ENCODE measurements around the gene OR4D11.

- TF ChIP-seq CTCF (optimal IDR thresholded peaks at IDR 0.05 in 1 of 3, IDR thresholded peaks at IDR 0.05 in 1 of 3, conservative IDR thresholded peaks at IDR 0.05 in 1 of 3; ENCODE audit: extremely low read depth in 1 of 3, insufficient read depth in 2 of 3, low read length in 3 of 3) (no peak), EZH2 (IDR thresholded peaks at IDR 0.05; ENCODE audit: low read length) (no peak)
Measured at GRCh38 chr11:59528711-59529110, 25.3 kb downstream of the OR4D11 start.

Data from keratinocyte (primary cell).